ENCODE measurements around the gene KBTBD6.

- no peak for TF ChIP-seq POLR2A (IDR thresholded peaks at IDR 0.05)
- no peak for TF ChIP-seq CTCF (IDR thresholded peaks at IDR 0.05)
- no peak for TF ChIP-seq POLR2AphosphoS5 (IDR thresholded peaks at IDR 0.05)
Measured at GRCh38 chr13:41099986-41100385, 32.6 kb downstream of the KBTBD6 start.
